ENCODE measurements around the gene FARS2.

GRCh38 chr6:5493806-5494205 lies 232.5 kb downstream of the FARS2 start:
- TF ChIP-seq, protein P1, sequence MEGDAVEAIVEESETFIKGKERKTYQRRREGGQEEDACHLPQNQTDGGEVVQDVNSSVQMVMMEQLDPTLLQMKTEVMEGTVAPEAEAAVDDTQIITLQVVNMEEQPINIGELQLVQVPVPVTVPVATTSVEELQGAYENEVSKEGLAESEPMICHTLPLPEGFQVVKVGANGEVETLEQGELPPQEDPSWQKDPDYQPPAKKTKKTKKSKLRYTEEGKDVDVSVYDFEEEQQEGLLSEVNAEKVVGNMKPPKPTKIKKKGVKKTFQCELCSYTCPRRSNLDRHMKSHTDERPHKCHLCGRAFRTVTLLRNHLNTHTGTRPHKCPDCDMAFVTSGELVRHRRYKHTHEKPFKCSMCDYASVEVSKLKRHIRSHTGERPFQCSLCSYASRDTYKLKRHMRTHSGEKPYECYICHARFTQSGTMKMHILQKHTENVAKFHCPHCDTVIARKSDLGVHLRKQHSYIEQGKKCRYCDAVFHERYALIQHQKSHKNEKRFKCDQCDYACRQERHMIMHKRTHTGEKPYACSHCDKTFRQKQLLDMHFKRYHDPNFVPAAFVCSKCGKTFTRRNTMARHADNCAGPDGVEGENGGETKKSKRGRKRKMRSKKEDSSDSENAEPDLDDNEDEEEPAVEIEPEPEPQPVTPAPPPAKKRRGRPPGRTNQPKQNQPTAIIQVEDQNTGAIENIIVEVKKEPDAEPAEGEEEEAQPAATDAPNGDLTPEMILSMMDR (conservative IDR thresholded peaks at IDR 0.05; ENCODE audit: low read length) = no peak
- TF ChIP-seq EZH2phosphoT487 (IDR thresholded peaks at IDR 0.05; ENCODE audit: borderline replicate concordance, low read depth, low read length) = no peak
